GM18502 (cell line): ENCODE data around the gene FHOD3.

Experiments
- ATAC-seq: cut with Tn5 transposase; IDR thresholded peaks from one replicate; pipeline ENCODE4 v1.9.1; 2021; ENCODE audit warnings: mild to moderate bottlenecking; ENCODE audit not compliant: unreplicated experiment, poor library complexity

FHOD3 gene

DNA sequence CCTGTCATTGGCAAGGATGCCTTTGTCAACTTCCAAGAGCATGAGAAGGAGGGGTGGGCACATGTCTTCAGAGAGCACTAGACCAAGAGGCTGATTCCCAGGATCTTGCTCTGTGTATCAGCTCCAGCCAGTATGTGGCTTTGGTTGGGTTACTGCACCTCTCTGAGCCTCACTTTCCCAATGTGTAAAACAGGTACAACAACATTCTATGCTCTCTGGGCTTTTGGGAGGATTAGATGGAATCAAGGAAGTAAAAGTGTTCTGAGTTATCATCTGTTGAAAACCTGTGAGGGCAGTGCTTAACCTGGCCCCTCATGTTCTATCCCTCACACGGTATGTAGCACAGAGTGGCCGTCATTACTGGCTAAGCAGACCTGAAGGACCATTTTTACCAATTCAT lies 103.9 kb downstream of the FHOD3 start:
- no peak for ATAC-seq

DNA sequence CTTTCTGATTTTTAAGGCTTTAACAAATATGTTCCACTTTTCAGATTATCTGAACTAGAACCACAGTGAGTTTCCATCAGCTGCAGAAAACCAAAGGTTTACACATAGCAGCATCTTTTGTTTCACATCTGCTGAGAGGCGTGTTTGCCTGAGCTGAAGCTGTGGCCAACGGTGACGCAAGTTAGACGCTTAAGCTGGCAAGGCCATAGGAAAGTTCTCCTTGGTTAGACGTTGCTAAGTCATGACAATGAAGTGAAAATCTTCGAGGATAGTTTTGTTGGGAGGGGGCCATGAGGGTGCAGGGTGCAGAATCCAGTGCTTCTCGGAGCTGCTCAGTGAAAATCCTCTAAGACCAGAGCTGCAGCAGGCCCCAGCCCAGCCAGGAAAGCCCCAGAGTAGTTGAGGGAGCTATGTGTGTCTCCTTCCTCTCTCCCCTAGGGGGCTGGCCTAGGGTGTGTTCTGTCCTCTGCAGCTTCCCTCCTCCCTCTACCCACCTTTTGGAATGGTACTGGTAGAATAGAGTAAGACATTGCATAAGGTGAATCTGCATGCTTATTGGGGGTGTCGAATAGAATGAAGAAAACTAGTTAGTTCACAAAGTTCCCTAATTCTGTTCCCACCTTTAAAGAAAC lies 105.4 kb downstream of the FHOD3 start:
- no peak for ATAC-seq

DNA sequence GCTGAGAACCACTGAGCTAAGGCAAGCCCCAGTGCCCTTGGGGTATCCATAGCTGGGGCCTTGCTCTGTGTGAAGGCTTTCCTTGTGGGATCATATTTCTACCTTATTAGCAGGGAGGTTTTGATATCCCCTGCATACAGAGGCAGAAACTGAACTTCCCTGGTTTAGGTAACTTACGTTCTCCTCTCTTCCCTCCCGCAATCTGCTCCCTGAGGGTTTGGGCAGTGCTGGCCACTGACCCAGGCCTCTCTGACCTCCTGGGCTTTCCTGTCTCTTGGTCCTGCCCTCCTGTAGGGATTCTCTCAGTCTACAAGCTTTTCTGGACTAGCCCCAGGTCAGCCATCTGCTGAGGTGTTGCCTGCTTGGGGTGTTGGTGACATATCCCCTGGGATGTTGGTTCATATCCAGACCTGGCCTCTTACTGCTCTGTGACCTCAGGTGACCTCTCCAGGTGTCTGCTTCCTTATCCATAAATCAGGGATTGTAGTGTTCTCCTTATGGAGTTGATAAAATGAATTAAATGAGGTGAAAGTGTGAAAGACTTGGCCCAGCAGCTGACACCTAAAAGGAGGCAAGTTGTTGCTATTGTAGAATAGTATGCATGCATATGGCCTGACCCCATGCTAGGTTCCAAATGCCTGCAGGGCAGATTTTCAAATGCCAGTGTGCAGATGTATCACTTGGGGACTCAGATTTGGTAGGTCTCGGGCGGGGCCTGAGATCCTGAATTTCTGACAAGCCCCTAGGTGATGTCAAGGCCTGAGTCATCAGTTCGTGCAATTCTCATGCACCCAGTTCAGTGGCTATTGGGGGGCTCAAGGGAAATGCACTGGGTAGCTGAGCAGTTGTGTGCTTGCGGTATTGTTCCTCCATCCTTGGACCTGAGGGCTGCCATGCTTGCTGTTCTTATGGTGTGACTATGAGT lies 106.6 kb downstream of the FHOD3 start:
- ATAC-seq = no peak

DNA sequence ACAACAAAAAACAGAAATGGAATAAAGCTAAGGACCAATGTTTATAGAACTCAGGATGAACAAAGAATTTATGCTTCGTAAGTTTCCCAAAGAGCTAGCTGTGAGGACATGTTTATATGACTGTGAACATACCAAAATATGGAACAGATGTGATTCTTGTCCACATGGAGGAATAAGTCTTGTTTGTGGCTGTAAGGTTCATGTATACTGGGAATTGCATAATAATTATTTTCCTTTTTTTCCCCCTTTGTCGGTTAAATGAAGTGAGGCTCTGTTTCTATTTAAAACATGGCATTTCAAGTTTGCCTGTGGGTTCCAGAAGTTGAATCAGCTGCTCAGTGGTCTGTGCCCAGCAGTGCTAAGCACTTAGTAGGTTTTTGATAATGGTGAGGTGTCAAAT lies 108.1 kb downstream of the FHOD3 start:
- ATAC-seq = no peak

DNA sequence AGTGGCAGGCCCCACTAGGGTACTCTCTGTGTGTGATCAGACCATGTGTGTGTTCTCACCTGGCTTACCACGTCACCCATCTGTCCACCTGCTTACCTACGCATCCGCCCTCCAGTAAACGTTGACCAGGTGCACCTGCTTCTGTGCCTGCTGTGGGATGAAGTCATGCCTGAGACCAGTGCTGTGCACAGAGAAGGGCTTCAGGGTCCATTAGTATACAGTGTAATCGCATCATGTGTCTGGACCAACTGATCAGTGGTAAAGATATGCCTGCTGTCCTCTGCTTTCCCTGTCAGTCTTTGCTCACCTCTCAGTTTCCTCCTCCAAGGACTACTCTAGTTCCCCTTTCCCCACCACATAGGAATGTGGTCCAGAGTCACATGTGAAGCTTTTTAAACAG lies 109.3 kb downstream of the FHOD3 start:
- no peak for ATAC-seq

DNA sequence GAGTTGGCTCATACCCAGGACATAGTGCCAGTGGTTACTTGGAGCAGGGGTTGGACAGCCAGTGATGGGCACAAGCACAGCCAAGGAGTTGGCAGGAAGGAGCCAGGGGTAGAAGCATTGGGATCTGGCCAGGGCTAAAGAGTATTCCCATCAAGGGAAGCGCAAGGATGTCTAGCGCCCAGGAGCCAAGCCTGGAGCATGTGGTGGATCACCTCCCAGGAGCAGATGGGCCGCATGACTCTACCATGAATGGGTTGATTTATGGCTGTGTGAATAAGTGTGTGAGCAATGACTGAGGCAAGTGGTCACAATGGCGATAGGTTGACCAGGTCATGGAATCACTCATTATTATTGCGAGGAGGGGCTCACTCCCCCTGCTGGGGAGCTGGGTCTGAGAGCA lies 111.1 kb downstream of the FHOD3 start:
- no peak for ATAC-seq

DNA sequence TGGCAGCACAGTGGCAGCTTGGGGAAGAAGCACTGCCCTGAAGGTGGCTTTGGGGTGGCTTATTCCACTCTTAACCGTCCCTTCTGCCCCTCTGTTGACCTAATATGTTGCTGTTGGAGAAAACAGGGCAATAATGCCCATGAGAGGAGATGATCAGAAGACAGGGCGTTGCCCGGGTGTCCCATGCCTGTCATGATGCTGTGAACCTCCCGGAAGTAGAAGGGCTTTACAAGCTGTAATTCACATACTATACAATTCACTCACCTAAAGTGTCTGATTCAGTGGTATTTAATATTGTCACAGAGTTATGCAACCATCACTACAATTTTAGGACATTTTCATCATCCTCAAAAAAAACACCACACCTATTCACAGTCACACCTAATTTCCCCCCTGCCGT lies 112.3 kb downstream of the FHOD3 start:
- ATAC-seq = no peak

DNA sequence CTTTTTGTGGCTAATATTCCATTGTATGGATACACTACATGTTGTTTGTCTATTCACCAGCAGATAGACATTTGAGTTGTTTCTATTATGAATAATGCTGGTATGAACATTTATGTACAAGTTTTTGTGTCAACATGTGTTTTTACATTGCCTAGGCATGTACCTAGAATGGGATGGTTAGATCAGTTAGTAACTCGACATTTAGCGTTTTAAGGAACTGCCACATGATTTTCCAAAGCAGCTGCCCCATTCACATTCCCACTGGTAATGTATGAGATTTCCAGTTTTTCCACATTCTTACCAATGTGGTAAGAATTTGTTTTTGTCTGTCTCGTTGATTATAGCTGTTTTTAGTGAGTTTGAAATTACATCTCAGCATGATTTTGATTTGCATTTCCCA lies 112.8 kb downstream of the FHOD3 start:
- no peak for ATAC-seq

DNA sequence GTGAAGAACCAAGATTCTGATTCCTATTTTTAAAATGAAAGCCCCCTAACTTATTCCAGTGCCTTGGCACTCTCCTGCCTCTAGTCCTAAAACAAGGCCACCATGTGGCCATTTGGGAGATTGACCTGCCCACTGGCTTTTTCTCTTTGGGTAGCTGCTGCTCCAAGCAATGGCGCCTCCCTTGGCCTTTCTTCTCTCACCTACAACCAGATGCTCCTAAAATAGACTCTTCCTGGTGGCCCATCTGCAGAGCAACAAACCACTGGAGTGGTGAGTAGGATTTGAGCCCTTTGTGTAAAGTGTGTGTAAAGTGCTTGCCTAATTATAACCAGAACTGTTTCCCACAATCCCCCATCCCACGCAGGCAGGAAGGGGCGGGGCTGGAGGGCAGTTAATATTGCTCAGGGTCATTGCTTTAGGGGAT lies 114.2 kb downstream of the FHOD3 start:
- ATAC-seq = no peak

DNA sequence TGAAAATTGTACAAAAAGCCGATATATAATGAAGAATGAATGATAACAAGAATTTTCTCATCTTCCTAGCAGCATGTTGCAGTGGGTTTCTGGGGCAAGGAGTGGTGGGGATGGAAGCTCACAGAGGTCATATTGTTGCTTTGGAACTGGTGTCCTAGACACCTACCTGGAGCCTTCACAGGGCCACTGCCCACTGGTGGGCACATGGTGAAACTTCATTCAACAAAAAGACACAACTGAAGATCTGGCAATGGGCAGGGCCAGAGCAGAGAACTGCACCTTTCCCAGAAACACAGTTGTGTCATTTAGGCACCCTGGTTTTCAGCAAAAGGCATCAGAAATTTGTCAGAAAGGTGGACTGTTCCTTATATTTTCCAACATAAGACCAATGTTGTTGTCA lies 115.3 kb downstream of the FHOD3 start:
- ATAC-seq = peak; percentile 47

DNA sequence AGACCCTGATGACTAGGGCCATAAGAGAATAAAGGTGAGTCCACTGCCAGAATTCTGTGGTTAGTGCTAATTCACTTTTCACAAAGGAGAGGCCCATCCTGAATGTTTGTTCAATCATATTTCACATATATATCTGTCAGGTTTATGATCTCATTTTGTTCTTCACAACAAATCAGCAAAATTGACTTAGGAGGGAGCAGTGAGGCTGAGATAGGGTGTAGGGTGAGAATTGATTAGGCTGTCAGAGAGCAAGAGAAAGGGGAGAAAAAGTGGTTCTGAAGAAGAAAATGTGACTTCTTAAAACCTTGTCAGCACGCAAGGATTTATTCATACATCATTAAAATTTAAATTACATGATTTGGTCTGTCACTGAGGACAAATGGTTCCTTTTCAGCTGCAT lies 117.7 kb downstream of the FHOD3 start:
- no peak for ATAC-seq

DNA sequence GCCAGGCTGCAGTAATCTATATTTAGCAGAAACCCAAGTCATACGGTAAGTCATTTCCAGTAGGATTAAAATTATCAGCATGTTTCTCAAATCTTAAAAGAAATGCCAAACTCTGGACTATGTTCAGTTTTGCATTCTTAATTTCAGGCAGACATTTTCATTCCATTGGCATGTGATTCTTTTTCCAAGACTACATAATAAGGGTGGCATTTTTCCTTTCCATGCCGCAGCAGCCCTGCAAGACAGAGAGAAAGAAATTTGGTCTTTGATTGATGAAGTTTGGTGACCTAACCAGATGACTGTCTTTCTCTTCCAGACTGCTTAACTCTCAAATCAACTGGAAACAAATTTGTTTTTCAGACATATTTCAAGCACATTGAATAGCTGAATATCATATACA lies 118.1 kb downstream of the FHOD3 start:
- no peak for ATAC-seq

DNA sequence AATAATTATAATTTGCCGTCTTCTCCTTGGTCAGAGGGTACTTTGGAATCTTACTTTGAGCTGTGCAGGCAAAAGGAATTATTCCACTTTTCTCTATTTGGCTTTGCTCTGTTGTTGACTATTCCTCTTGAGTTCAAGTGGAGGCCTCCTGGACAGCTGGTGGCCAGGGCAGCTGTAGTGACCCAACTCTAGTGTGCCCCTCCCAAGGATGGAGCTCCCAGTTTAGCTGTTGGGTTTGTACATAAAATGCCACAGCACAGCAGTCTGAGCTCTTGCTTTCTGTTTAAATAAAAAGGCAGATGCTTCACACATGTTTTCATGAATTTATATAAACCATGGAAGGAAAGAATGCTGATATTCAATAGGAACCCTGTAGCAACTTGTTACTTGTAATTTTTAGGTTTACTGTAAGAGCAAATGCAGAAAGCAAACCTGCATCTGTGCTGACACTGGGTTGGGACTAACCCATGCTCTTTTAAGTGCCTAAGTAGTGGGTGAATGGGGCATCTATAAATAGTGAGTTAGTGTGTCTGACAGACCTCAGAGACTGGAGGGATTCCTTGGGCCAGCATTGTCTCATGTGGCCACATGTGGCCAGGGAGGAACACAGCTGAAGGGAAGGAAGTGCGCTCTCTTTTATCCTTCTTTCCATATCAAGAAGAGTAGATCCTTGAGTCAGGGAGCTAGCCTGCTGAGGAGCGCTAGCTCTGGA lies 121.8 kb downstream of the FHOD3 start:
- ATAC-seq = no peak

DNA sequence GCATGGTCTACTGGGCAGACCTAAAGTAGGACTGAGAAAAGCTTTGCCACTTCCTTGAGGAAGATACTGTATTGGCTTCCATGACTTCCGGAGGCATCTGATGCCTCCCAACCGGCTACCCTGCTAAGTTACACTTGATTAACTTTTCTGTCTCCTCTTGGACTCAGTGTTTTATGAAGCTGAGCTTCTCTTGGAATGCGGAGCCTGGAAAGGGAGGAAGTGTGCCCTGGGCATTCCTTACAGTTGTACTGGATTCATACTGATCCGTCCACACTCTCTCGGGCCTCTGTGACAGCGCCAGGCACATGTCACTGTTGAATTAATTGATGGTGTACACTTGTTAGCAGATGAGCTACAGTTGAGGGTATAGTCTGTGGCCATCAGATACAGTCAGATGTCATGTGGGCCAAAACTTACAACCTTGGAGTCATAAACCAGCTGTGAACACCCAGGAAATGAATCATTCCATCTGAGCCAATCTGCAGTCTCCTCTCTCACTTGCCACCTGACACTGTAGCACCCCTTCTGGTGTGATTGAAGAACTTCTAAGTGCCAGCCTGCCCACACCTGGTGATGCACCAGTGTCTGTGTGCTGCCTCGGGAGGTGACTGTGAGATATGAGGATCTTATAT lies 122.5 kb downstream of the FHOD3 start:
- ATAC-seq = peak; percentile 79

DNA sequence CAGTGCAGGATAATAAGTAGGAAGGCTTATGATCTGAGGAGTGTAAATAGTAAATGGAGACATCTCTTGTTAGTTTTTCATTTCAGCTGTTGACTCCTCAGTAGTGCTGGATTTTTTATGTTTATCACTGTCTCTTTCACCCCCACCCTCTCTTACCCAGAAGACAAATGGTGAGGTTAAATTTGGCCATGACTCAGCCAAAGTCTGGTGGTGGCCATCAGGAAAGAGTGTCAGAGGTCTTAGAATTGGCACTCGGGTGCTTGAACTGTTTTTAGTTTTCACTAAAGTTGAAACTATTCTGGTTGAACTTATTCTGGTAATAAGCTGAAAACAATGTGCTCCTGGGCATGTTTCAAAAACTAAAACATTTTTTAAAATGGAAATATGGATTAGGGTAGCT lies 123.3 kb downstream of the FHOD3 start:
- no peak for ATAC-seq

DNA sequence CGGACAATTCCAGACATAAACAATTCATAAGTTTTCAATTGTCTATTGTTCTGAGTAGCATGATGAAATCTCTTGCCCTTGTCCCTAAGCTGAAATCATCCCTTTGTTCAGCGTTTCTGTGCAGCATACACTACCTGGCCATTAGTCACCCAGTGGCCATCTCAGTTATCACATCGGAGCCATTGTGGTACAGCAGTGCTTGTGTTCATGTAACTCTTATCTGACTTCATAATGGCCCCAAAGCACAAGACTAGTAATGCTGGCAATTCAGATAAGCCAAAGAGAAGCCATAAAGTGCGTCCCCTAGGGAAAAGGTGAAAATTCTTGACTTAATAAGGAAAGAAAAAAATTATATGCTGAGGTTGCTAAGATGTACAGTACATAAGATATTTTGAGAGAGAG lies 127.2 kb downstream of the FHOD3 start:
- ATAC-seq = no peak

DNA sequence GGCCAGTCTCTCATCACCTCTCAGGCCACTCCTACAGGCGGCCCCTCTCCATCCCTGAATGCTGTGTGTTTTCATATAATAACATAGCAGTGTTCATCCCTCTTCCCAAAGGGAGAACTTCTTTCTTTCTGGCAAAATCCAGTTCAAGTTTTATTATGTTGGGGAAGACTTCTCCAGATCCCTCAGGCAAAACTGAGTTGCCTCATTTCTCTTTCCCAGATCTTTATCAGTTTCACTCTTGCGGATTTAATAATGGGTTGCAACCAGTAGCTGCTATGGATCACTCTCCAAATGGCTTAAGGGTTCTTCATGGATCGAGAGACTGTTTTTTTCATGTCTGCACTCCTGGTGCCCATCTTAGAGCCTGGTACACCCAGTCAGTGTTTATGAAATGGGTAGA lies 129.9 kb downstream of the FHOD3 start:
- no peak for ATAC-seq

DNA sequence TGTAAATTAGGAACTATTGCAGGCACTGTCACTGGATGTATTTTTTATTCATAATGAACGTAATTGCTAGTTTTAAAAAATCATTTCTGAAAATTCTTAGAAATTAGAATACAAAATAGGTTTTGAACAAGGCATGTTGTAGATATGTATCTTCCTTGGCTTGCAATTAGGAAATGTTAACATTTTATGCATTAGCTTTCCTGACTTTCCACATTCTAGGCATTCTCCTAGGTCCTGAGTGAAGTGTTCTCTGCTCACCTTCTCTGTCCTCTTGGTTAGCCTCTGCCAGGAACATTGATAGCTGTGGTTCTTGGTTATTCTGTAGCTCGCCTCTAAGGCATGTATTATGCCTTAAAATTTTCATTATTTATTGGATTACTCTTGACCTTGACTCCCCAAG lies 130.3 kb downstream of the FHOD3 start:
- no peak for ATAC-seq

DNA sequence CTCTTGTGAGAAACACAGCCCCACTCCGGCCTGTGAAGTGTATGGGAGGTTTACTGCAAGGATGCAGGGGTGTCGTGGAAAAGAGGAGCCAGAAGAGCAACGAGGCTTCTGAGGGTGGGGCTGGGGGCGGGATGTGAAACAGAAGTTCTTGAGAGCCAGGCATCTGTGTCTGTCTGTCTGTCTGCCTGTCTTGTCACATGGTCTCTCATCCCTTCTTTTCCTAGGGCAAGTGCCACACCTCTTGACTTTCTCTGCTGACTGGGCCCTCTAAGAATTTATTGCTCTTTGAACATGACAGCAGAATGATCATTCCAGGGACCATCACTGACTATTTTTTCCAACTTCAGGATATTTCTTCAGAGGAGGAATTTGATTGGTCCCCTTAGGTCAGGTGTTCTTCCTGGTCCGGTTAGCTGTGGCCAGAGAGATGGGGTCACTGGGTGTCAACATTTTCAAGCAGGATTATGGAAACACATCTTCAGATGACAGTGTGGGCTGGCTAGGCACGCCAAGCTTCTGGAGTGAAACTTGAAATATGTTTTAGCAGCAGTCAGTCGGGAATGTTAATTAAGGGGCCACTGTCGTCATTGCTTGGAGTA lies 131.0 kb downstream of the FHOD3 start:
- no peak for ATAC-seq

DNA sequence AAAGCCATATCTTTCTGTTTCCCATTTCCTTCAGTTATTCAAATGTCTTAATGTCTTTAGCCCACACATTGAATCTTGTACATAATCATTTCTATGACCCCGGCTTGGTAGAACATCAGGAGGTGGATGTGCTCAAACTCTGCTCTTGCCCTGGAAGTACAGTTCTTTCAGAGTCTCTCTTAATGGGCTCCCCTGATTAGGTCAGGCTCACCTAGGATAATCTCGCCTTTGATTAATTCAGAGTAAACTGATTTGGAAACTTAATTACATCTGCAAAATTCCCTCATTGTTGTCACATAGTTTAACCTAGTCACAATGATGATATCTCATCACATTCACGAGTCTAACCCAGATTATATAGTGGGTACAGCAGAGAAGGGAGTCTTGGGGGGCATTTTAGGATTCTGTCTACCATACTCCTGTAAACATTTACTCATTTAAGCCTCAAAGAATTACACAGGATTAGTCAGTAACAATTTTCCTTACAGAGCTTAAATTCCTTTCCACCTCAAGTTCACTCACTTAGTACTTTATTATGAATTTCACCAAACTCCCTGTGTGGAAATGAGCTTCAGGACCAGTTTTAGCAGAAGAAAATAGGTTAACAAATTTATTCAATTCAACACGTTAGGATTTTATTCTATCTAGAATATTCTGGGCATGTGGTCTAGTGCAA lies 135.5 kb downstream of the FHOD3 start:
- ATAC-seq = no peak
